ENCODE results near the gene UTS2R. TPM values are rescaled to one million over a fixed set of nuclear protein-coding genes. Genes with fewer than 3 reads are reported as not detected.

The UTS2R gene
- total RNA-seq, 1 experiment from 2014 or later = not detected

DNA sequence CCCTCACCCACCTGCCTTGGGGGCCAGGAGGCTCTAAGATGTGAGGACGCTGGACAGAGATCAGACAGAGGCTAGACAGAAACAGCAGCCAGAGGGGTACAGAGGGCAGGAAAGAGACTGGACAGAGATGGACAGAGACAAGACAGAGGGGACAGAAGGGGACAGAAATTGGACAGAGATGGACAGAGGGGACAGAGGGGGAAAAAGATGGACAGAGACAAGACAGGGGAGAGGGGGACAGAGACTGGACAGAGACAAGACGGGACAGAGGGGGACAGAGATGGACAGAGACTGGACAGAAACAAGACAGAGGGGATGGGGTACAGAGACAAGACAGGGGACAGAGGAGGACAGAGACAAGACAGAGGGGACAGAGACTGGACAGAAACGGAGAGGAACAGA, 16.1 kb downstream of the UTS2R start:
- Mint-ChIP-seq H3K9me3 (ENCODE audit: unreplicated experiment) (no peaks in the 10 kb centered on the region), H3K27ac (ENCODE audit: low read depth, unreplicated experiment) (no peak overlapping the region), H3K36me3 (ENCODE audit: insufficient read depth, unreplicated experiment) (no peaks in the 10 kb centered on the region), H3K4me1 (ENCODE audit: insufficient read depth, unreplicated experiment) (peaks cover 9% of the 10 kb centered on the region), H3K4me3 (ENCODE audit: unreplicated experiment) (no peak overlapping the region), H3K27me3 (ENCODE audit: insufficient read depth, unreplicated experiment) (peaks cover 12% of the 10 kb centered on the region)
- CTCF ChIA-PET = no interaction called here
- intact Hi-C loops (cut with micrococcal nuclease) = loop anchor here (10.0 kb wide), 1 partner anchor 167 kb away; no protein-coding TSS in a partner anchor
- TF ChIP-seq, protein P1, sequence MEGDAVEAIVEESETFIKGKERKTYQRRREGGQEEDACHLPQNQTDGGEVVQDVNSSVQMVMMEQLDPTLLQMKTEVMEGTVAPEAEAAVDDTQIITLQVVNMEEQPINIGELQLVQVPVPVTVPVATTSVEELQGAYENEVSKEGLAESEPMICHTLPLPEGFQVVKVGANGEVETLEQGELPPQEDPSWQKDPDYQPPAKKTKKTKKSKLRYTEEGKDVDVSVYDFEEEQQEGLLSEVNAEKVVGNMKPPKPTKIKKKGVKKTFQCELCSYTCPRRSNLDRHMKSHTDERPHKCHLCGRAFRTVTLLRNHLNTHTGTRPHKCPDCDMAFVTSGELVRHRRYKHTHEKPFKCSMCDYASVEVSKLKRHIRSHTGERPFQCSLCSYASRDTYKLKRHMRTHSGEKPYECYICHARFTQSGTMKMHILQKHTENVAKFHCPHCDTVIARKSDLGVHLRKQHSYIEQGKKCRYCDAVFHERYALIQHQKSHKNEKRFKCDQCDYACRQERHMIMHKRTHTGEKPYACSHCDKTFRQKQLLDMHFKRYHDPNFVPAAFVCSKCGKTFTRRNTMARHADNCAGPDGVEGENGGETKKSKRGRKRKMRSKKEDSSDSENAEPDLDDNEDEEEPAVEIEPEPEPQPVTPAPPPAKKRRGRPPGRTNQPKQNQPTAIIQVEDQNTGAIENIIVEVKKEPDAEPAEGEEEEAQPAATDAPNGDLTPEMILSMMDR (IDR thresholded peaks at IDR 0.05; ENCODE audit: unreplicated experiment) = no peak
- BruUV-seq (replicated peaks) = no TSS peak
- DNase-seq (ENCODE audit: unreplicated experiment) = no peak
- POLR2A ChIA-PET = interaction anchor here (0.6 kb wide), 1 partner anchor 149 kb away, joined by 3 read pairs; no protein-coding TSS in a partner anchor

DNA sequence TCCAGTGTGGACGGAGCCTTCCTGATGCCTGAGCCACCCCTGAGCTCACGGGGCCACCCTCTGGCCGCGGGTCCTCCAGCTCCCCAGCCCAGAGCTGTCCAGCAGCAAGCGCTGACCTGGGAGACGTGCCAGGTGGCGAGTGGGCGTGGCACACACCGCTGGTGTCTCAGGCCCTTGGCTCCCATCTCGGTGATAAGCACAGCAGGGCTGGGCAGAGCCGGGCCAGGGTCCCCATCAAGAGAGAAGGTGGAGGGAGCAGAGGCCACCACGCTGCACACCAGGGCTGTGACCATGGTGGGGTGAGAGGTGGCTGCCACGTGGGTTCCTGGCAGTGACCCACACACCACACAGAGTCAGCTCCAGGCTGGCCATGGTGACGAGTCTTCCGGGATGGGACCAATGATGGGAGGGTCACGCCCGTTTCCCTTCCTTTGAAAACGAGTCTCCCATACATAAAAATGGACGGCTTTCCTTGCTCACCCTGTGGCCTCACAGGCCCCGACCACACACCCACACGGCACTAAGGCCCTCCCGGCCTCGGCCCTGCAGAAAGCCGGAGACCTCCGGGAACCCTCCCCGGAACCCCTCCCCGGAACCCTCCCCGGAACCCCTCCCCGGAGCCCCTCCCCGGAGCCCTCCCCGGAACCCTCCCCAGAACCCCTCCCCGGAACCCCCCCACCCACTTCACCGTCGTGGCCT, 16.8 kb downstream of the UTS2R start:
- ChIA-PET POLR2A (no interaction called here), CTCF (no interaction called here)
- no TSS peak for BruUV-seq (replicated peaks)
- Mint-ChIP-seq H3K27ac (ENCODE audit: low read depth, unreplicated experiment) (no peak overlapping the region), H3K36me3 (ENCODE audit: insufficient read depth, unreplicated experiment) (no peaks in the 10 kb centered on the region), H3K27me3 (ENCODE audit: insufficient read depth, unreplicated experiment) (peaks cover 12% of the 10 kb centered on the region), H3K4me3 (ENCODE audit: unreplicated experiment) (no peak overlapping the region), H3K9me3 (ENCODE audit: unreplicated experiment) (no peaks in the 10 kb centered on the region), H3K4me1 (ENCODE audit: insufficient read depth, unreplicated experiment) (peaks cover 9% of the 10 kb centered on the region)
- intact Hi-C loops (cut with micrococcal nuclease) = loop anchor here (10.0 kb wide), 1 partner anchor 166 kb away; no protein-coding TSS in a partner anchor
- TF ChIP-seq, protein P1 (IDR thresholded peaks at IDR 0.05; ENCODE audit: unreplicated experiment) = no peak
- peak; percentile 30 for DNase-seq (ENCODE audit: unreplicated experiment)

DNA sequence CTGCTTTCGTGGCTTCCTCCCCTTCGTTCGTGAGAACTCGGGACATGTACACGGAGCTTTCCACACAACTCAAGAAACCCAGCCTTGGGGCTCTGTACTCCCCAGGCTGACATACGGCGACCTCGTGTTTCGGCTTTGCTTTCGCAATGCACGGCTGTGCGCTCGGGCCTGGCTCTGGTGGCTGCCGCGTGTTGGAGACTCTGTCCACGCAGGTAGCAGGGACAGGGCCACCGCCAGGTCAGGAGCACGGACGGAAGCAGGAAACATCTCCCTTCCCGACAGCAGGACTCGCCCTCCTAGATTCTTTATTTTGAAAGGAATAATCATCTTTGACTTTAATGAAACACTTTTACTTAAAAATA, 17.3 kb downstream of the UTS2R start:
- ChIA-PET POLR2A (no interaction called here), CTCF (no interaction called here)
- Mint-ChIP-seq H3K4me1 (ENCODE audit: insufficient read depth, unreplicated experiment) (peaks cover 9% of the 10 kb centered on the region), H3K27me3 (ENCODE audit: insufficient read depth, unreplicated experiment) (peaks cover 12% of the 10 kb centered on the region), H3K27ac (ENCODE audit: low read depth, unreplicated experiment) (no peak overlapping the region), H3K4me3 (ENCODE audit: unreplicated experiment) (no peak overlapping the region), H3K9me3 (ENCODE audit: unreplicated experiment) (no peaks in the 10 kb centered on the region), H3K36me3 (ENCODE audit: insufficient read depth, unreplicated experiment) (no peaks in the 10 kb centered on the region)
- no peak for DNase-seq (ENCODE audit: unreplicated experiment)
- intact Hi-C loops (cut with micrococcal nuclease) = loop anchor here (10.0 kb wide), 1 partner anchor 166 kb away; no protein-coding TSS in a partner anchor
- TF ChIP-seq, protein P1 (IDR thresholded peaks at IDR 0.05; ENCODE audit: unreplicated experiment) = no peak
- BruUV-seq (replicated peaks) = no TSS peak

DNA sequence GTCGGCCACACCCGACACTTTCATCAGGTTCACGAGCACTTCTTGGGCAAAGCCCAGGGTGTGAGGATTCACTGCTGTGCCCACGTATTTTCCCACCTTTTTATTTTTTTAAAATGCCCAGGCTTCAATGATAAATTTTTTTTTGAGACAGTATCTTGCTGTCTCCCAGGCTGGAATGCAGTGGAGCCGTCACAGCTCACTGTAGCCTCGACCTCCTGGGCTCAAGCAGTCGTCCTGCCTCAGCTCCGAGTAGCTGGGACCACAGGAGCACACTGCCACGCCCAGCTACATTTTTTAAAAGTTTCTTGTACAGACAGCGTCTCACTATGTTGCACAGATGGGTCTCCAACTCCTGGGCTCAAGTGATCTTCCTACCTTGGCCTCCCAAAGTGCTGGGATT, 17.8 kb downstream of the UTS2R start:
- peaks cover 12% of the 10 kb centered on the region for H3K27me3 Mint-ChIP-seq (ENCODE audit: insufficient read depth, unreplicated experiment)
- TF ChIP-seq, protein P1 (IDR thresholded peaks at IDR 0.05; ENCODE audit: unreplicated experiment) = no peak
- no peak overlapping the region for H3K27ac Mint-ChIP-seq (ENCODE audit: low read depth, unreplicated experiment)
- H3K4me1 Mint-ChIP-seq (ENCODE audit: insufficient read depth, unreplicated experiment) = peaks cover 9% of the 10 kb centered on the region
- no peaks in the 10 kb centered on the region for H3K36me3 Mint-ChIP-seq (ENCODE audit: insufficient read depth, unreplicated experiment)
- no peak overlapping the region for H3K4me3 Mint-ChIP-seq (ENCODE audit: unreplicated experiment)
- ChIA-PET CTCF (interaction anchor here (0.6 to 1.1 kb wide), 3 partner anchors 22 to 165 kb away, joined by 3 to 4 read pairs (median 3); no protein-coding TSS in a partner anchor), POLR2A (no interaction called here)
- H3K9me3 Mint-ChIP-seq (ENCODE audit: unreplicated experiment) = no peaks in the 10 kb centered on the region
- intact Hi-C loops (cut with micrococcal nuclease) = loop anchor here (10.0 kb wide), 1 partner anchor 165 kb away; no protein-coding TSS in a partner anchor
- no TSS peak for BruUV-seq (replicated peaks)
- no peak for DNase-seq (ENCODE audit: unreplicated experiment)
